Femur (tissue), 1 donor: ENCODE results near the gene NABP2.

Experiments used
- DNase-seq: peaks from one replicate; pipeline ENCODE4 v3.0.0-alpha.2; 2017

The NABP2 gene

GRCh38 chr12:56216461-56216860 lies 7.7 kb upstream of the NABP2 start:
- DNase-seq: no peak

DNA sequence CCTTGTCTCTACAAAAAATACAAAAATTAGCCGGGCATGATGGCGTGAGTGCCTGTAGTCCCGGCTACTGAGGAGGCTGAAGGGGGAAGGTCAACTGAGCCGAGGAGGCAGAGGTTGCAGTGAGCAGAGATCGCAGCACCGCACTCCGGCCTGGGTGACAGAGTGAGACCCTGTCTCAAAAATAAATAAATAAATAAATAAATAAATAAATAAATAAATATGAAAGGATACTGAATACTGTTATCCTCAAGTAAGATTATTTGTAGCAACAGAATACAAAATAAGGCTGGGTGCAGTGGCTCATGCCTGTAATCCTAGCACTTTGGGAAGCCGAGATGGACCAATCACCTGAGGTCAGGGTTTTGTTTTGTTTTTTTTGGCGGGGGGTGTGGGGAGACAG lies 4.3 kb upstream of the NABP2 start:
- DNase-seq: no peak

GRCh38 chr12:56220611-56221231 lies 3.4 kb upstream of the NABP2 start:
- no peak for DNase-seq

GRCh38 chr12:56221232-56221756 lies 2.8 kb upstream of the NABP2 start:
- peak; percentile 86 for DNase-seq

DNA sequence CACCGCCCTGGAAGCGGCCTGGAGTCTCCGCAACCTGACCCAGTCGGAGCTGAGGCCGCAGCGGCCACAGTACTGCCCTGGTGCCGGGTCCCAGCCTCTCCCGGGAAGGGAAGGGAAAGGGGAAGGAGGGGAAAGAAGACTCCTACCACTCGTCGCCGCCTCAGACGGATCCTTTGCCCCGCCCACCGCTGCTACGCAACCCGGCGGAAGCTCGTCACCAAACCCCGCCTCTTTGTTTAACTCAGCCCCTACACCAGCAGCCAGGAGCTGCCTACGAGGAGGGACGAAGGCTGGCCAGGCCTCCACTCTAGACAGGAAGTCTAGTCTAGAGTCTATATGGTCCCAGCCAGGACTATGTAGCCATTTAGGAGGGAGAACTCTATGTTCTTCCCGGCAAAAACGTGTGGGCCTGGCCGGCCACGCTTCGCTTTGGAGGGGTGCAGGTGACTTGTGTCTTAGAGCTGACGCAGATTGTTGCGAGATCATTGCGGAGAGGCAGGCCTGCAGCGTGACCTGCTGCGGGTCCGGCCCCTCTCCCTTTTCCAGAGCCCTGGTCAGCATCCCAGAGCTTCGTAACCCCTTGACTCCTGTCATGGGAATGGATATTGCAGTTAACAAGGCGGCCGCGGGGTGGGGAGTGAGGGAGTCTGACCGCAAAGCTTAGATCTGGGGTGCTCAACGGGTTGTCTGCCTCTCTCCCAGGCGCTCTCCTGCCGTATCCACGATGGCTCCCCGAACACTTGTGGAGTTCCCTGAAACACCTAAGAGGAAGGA lies 2.2 kb upstream of the NABP2 start, which contains the start of gene RNF41:
TSS of gene RNF41 (minus strand) at position 166 of the 774 bp plus-strand sequence. CDS start 7,875 bp downstream, outside the sequence.
- DNase-seq: peak; percentile 99

- no peak for DNase-seq
Observed at GRCh38 chr12:56222531-56222895, 1.6 kb upstream of the NABP2 start.

DNA sequence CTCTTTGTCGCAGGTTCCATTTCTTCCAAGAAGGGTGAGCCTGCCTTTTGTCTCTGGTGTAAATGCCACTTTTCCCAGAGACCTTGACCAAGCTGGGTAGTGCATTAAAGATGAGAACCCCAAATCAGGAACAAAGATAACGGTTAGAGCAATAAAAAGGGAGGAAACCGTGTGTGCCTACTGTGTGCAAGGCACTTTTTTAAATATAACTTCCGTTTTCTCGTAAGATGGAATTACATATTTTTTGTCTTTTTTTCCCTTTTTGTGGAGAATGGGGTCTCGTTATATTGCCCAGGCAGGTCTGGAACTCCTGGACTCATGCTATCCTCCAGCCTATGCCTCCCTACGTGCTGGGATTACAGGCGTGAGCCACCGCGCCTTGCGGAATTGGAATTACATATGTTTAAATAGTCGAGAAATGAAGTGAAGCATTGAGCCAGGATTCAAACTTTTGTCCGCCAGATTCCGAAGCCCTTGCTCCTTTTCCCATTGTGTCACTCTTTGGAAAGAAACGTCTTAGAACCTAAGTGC lies 506 bp upstream of the NABP2 start:
- DNase-seq: no peak

- no peak for DNase-seq
Observed at GRCh38 chr12:56224954-56225353, 812 bp downstream of the NABP2 start.

- DNase-seq: no peak
Observed at GRCh38 chr12:56229082-56229481, 4.9 kb downstream of the NABP2 start.

DNA sequence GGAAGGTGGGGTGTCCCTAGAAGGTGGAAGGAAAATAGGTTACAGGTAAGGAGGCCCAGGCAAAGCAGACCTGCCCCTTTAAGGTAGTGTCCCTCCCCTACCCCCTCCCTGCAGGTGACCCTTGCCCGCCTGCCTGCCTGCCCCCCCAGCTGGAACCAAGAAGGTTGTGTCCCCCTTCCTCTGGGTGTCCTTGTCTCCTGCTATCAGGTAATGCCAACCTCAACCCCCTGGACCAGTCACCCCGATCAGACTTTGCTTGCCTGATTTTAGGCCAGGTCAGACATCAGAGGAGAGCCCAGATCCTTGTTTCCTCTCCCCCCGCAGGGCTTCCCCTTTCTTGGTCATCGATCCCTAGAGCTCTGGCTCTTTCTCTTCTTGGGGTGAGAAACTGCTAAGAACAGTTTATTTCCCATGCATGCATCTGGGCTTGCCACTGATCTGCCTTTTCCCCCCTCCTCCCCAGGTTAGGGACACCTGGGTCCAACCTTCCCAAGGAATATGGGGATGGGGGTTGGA lies 5.8 kb downstream of the NABP2 start, which contains the start of gene SLC39A5:
TSS of gene SLC39A5 (plus strand) at position 136 of the 516 bp plus-strand sequence. CDS start 1,224 bp downstream, outside the sequence.
- DNase-seq: no peak

- DNase-seq: no peak
Observed at GRCh38 chr12:56230432-56231183, 6.5 kb downstream of the NABP2 start.

GRCh38 chr12:56231184-56231582 lies 7.0 kb downstream of the NABP2 start:
- DNase-seq: no peak

DNA sequence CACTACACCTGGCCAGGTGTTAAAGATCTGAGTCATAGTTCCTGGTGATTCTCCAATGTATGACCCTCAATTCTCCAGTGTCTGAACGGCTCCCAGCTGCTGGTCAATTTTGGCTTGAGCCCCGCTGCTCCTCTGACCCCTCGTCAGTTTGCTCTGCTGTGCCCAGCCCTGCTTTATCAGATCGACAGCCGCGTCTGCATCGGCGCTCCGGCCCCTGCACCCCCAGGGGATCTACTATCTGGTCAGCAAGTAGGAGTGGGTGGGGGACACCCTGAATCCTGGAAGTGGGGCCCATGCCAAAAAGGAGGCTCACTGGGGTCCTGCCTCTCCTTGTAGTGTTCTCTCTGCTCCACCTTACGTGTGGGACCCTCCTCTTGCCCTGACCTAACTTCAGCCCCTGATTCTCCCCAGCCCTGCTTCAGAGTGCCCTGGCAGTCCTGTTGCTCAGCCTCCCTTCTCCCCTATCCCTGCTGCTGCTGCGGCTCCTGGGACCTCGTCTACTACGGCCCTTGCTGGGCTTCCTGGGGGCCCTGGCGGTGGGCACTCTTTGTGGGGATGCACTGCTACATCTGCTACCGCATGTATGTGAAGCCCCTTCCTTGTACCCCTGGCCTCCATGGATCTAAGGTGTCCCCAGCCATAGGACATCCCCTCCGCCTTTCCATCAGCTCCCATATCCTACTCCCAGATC lies 10.7 kb downstream of the NABP2 start:
- DNase-seq: no peak

DNA sequence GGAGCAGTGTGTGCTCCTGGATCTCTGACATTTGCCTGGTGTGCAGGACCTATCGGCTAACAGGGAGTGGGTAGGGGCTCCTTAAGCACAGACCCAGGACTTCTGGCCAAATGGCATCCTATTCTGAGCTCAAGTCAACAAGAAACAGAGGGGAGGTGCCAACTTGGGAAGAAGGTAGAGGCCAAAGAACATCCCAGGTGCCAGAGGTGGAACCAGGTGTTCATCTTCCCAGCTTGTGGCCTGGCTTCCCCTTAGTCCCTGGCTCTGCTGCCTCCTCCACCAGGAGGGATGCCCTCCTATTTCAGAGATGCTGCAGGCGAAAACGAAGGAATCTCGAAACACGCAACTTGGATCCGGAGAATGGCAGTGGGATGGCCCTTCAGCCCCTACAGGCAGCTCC lies 11.9 kb downstream of the NABP2 start:
- DNase-seq: no peak

- DNase-seq: no peak
Observed at GRCh38 chr12:56236985-56237384, 12.8 kb downstream of the NABP2 start.

GRCh38 chr12:56237552-56237951 lies 13.4 kb downstream of the NABP2 start:
- DNase-seq: no peak

DNA sequence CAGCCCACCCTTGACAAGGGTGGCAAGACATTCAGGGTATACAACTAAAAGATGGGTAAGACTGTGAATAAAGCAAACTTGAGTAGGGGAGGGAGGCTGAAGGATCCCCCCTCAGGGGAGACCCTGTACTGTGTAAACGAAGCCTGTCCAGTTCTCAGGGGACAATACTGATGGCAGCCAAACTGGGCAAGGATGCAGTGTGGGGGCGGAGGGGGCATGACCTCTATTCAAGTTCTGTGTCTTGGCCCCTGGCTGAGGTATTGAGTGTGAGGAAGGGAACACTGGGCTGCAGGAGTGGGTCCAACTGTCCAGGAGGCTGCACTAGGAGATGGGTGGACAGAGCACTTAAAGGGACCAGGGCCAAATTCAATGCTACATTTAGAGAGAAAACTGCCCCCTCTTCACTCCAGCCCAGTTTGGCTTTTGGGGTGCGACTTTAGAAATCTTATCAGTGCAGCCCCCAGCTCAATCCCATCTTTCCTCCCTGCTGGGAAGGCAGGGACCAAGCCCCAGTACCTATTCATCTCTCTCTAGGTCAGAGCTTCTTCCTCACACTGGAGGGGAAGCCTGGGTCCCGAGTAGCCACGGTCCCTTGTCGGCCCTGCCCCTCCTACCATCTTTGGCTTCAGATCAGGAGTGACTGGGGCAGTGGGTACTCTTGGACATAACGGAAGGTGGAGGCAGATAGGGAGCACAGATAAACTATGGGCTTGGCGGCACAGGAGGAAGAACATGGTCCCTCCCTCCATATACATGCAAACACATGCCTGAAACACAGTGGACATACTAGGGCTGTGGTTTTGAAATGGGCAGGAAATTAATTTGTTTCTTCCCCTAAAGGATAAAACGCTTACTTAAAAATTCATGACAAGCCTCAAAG lies 17.5 kb downstream of the NABP2 start:
- DNase-seq: no peak

- no peak for DNase-seq
Observed at GRCh38 chr12:56242986-56243385, 18.8 kb downstream of the NABP2 start.

- DNase-seq: no peak
Observed at GRCh38 chr12:56243731-56244181, 19.6 kb downstream of the NABP2 start.

DNA sequence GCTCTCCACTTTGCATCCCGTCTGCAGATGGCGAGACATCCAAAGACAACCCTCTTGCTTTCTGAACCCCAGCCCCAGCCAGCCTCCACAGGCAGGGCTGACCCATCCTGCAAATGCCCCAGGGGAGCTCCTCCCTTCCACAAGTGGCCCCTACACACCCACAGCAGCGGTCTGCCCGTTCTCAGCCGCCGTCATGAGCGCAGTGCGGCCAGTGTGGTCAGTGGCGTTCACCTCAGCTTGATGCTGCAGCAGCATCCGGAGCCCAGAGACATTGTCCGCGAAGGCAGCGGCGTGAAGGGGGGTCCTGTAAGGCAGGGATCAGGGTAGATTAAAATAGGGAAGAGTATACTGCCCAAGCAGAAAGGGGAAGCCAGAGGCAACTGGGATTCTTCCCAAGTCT lies 20.4 kb downstream of the NABP2 start:
- DNase-seq: no peak

- DNase-seq: no peak
Observed at GRCh38 chr12:56247923-56248322, 23.8 kb downstream of the NABP2 start.
